Adrenal gland (tissue), 5 donors: ENCODE data around the gene GXYLT2.

Experiments used
- POLR2A ChIP-seq, 2 donors: fragments of 450-650 bp; IDR thresholded peaks; one replicate each; pipeline ENCODE4 v1.6.1; 2017; ENCODE audit warnings: antibody characterized with exemption in 2 of 2, mild to moderate bottlenecking in 2 of 2, moderate library complexity in 1 of 2
- TF ChIP-seq, protein P1 (sequence below), 6 experiments: fragments of 450-650 bp in 4 of 6; fragments of 200-600 bp in 2 of 6; sonication (generic) in 1 of 6; IDR thresholded peaks; 1 replicate in 5 of 6; 2 replicates in 1 of 6; pipeline versions ENCODE4 v1.5.1 to v1.8.0; 2016 to 2021; ENCODE audit warnings: antibody characterized with exemption in 6 of 6, mild to moderate bottlenecking in 2 of 6, moderate library complexity in 1 of 6
- donor health status: DM: no; HTN: no; CAD: no.

DNA sequence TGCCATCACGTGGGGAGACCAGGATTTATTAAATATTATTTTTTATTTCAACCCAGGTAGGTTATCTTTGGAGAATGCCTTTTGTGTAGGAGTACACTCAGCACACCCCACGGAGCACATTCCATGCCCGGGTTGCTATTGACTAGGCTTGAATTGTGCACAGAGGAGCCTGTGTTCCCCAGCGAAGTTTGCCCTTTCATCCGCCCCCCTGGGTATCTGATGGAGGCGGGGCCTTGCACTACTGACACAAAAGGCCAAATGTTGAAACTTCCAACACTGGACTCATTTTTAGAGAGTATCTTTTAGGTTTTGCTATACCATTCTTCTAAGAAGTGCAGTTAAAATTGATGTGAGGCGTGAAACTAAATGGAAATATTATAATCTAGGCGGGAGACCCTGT, 69.5 kb downstream of the GXYLT2 start:
- TF ChIP-seq, protein P1, sequence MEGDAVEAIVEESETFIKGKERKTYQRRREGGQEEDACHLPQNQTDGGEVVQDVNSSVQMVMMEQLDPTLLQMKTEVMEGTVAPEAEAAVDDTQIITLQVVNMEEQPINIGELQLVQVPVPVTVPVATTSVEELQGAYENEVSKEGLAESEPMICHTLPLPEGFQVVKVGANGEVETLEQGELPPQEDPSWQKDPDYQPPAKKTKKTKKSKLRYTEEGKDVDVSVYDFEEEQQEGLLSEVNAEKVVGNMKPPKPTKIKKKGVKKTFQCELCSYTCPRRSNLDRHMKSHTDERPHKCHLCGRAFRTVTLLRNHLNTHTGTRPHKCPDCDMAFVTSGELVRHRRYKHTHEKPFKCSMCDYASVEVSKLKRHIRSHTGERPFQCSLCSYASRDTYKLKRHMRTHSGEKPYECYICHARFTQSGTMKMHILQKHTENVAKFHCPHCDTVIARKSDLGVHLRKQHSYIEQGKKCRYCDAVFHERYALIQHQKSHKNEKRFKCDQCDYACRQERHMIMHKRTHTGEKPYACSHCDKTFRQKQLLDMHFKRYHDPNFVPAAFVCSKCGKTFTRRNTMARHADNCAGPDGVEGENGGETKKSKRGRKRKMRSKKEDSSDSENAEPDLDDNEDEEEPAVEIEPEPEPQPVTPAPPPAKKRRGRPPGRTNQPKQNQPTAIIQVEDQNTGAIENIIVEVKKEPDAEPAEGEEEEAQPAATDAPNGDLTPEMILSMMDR (IDR thresholded peaks at IDR 0.05), result no peak
- no peak for TF ChIP-seq POLR2A (IDR thresholded peaks at IDR 0.05)
